Measurements from ENCODE around the gene DNAJC5. TPM values are rescaled to one million over a fixed set of nuclear protein-coding genes. Genes with fewer than 3 reads are reported as not detected.
A peak's percentile ranks its signal among the peaks of the same experiment; 100 is the strongest.

The DNAJC5 gene
- total and polyA plus RNA-seq, 4 donors: 25.1 to 64.5 (median 37.3) TPM

GRCh38 chr20:63897978-63898561 lies 3.1 kb downstream of the DNAJC5 start:
- Histone ChIP-seq H3K27me3 (ENCODE audit: control insufficient read depth in 3 of 3, insufficient read depth in 3 of 3, low read length in 2 of 3) (no peaks in the 10 kb centered on the region), H3K36me3 (ENCODE audit: control insufficient read depth in 4 of 4, insufficient read depth in 4 of 4, low read length in 4 of 4) (peaks cover 0 to 5% (median 0%) of the 10 kb centered on the region in 4 donors), H3K9me3 (ENCODE audit: control insufficient read depth in 4 of 4, insufficient read depth in 3 of 4, low read length in 3 of 4) (no peaks in the 10 kb centered on the region), H3K4me1 (ENCODE audit: control insufficient read depth in 5 of 5, insufficient read depth in 5 of 5, low read length in 5 of 5) (peaks cover 0 to 18% (median 6%) of the 10 kb centered on the region in 5 donors), H3K4me3 (no peak overlapping the region), H3K9ac (ENCODE audit: insufficient read depth in 1 of 2, low read length in 2 of 2) (no peak overlapping the region), H3K27ac (ENCODE audit: low read depth in 1 of 2, low read length in 1 of 2) (peak overlapping the region in 1 of 2 donors; percentile 69)
- DNase-seq: no peak
- 78 to 82% methylated on average over 6 of the region's 6 CpGs for WGBS, 2 donors
- no peak for TF ChIP-seq CTCF (IDR thresholded peaks at IDR 0.05; ENCODE audit: control extremely low read depth, extremely low read depth)
- no peak for ATAC-seq (ENCODE audit: insufficient read depth, low FRiP score)

- DNase-seq (no peak), ATAC-seq (ENCODE audit: insufficient read depth, low FRiP score) (no peak)
- Histone ChIP-seq H3K9me3 (ENCODE audit: control insufficient read depth in 4 of 4, insufficient read depth in 3 of 4, low read length in 3 of 4) (no peaks in the 10 kb centered on the region), H3K36me3 (ENCODE audit: control insufficient read depth in 4 of 4, insufficient read depth in 4 of 4, low read length in 4 of 4) (peaks cover 0 to 5% (median 0%) of the 10 kb centered on the region in 4 donors), H3K27ac (ENCODE audit: low read depth in 1 of 2, low read length in 1 of 2) (no peak overlapping the region), H3K4me1 (ENCODE audit: control insufficient read depth in 5 of 5, insufficient read depth in 5 of 5, low read length in 5 of 5) (peaks cover 0 to 18% (median 6%) of the 10 kb centered on the region in 5 donors), H3K9ac (ENCODE audit: insufficient read depth in 1 of 2, low read length in 2 of 2) (no peak overlapping the region), H3K27me3 (ENCODE audit: control insufficient read depth in 3 of 3, insufficient read depth in 3 of 3, low read length in 2 of 3) (no peaks in the 10 kb centered on the region), H3K4me3 (no peak overlapping the region)
- no peak for TF ChIP-seq CTCF (IDR thresholded peaks at IDR 0.05; ENCODE audit: control extremely low read depth, extremely low read depth)
- WGBS, 2 donors: 55 to 76% methylated on average over 10 of the region's 10 CpGs
Observed at GRCh38 chr20:63898882-63899558, 4.1 kb downstream of the DNAJC5 start.

GRCh38 chr20:63900413-63900812 lies 5.5 kb downstream of the DNAJC5 start:
- Histone ChIP-seq H3K36me3 (ENCODE audit: control insufficient read depth in 4 of 4, insufficient read depth in 4 of 4, low read length in 4 of 4) (peaks cover 0 to 7% (median 0%) of the 10 kb centered on the region in 4 donors), H3K4me3 (no peak overlapping the region), H3K4me1 (ENCODE audit: control insufficient read depth in 5 of 5, insufficient read depth in 5 of 5, low read length in 5 of 5) (peaks cover 0 to 14% (median 6%) of the 10 kb centered on the region in 5 donors), H3K27ac (ENCODE audit: low read depth in 1 of 2, low read length in 1 of 2) (no peak overlapping the region), H3K27me3 (ENCODE audit: control insufficient read depth in 3 of 3, insufficient read depth in 3 of 3, low read length in 2 of 3) (no peaks in the 10 kb centered on the region), H3K9me3 (ENCODE audit: control insufficient read depth in 4 of 4, insufficient read depth in 3 of 4, low read length in 3 of 4) (no peaks in the 10 kb centered on the region), H3K9ac (ENCODE audit: insufficient read depth in 1 of 2, low read length in 2 of 2) (no peak overlapping the region)
- no peak for TF ChIP-seq CTCF (IDR thresholded peaks at IDR 0.05; ENCODE audit: control extremely low read depth, extremely low read depth)
- DNase-seq: no peak
- ATAC-seq (ENCODE audit: insufficient read depth, low FRiP score): no peak
- WGBS, 2 donors: 27 to 67% methylated on average over 3 of the region's 3 CpGs
